HepG2 (cell line): ENCODE measurements around the gene PRDM15. TPM values are rescaled to one million over a fixed set of nuclear protein-coding genes. Genes with fewer than 3 reads are reported as not detected.

Source experiments
- ATAC-seq: fragments of 200-7000 bp; cut with Tn5 transposase; 3 replicates; pipeline ENCODE4 v1.9.1; 2020; ENCODE audit warnings: mild to moderate bottlenecking, moderate library complexity
- BruUV-seq: library from RNA; stranded (reverse); fragments of 400-500 nt; replicated peaks from 2 replicates; lab custom pipeline; 2021; lab: Mats Ljungman, UMichigan
- CTCF ChIA-PET: fragments of 300-600 bp; formaldehyde crosslinking; extraction: SDS; loops from one replicate; lab custom pipeline; 2021; ENCODE audit warnings: low total read pairs, inconsistent platforms, low intra/inter-chr PET ratio; lab: Yijun Ruan, JAX
- POLR2A ChIA-PET: fragments of 350-600 bp; sonication (Branson Sonifier 250); formaldehyde crosslinking; loops from one replicate; lab custom pipeline; 2020; ENCODE audit warnings: antibody characterized with exemption, inconsistent platforms; lab: Yijun Ruan, JAX
- DNase-seq: peaks from one replicate; pipeline ENCODE4 v3.0.0-alpha.2; 2015; ENCODE audit warnings: low spot score
- FAIRE-seq: peaks from 3 replicates; lab custom pipeline; 2011; peaks lifted over from hg19 to GRCh38; lab: Jason Lieb, UNC
- H2AFZ ChIP-seq: one replicate; pipeline ENCODE4 v1.6.1; 2011; ENCODE audit warnings: low read length, inconsistent platforms
- H3K27ac ChIP-seq: fragments of 300-600 bp; 3 replicates; pipeline ENCODE4 v1.8.0; 2011; ENCODE audit warnings: mixed run types, mild to moderate bottlenecking, mixed read lengths, low read length, inconsistent platforms; ENCODE audit not compliant: insufficient read depth; ENCODE audit errors: extremely low read length
- H3K27me3 ChIP-seq, 2 experiments: fragments of 200-600 bp in 1 of 2; 2 replicates in 1 of 2; 3 replicates in 1 of 2; pipeline versions ENCODE4 v1.6.0 to v1.8.0; 2011; ENCODE audit warnings: low read length in 2 of 2, mild to moderate bottlenecking in 2 of 2, moderate library complexity in 2 of 2, inconsistent platforms in 1 of 2; ENCODE audit not compliant: insufficient read depth in 2 of 2, control insufficient read depth in 1 of 2
- H3K36me3 ChIP-seq, 2 experiments: fragments of 200-600 bp in 1 of 2; replicated peaks in 1 of 2; 2 replicates in 1 of 2; 3 replicates in 1 of 2; pipeline versions ENCODE4 v1.5.1 to v1.8.0; 2011; ENCODE audit warnings: low read length in 2 of 2, inconsistent platforms in 1 of 2; ENCODE audit not compliant: insufficient read depth in 2 of 2, control insufficient read depth in 1 of 2
- H3K4me1 ChIP-seq: 2 replicates; pipeline ENCODE4 v1.5.1; 2012; ENCODE audit warnings: low read length, inconsistent platforms; ENCODE audit not compliant: insufficient read depth
- H3K4me2 ChIP-seq: 2 replicates; pipeline ENCODE4 v1.6.0; 2011; ENCODE audit warnings: low read depth, low read length, inconsistent platforms
- H3K4me3 ChIP-seq, 3 experiments: fragments of 200-600 bp in 1 of 3; sonication (generic), shearing (Covaris generic) in 1 of 3; replicated peaks in 1 of 3; 2 replicates each; pipeline ENCODE4 v1.5.1; 2011 to 2016; ENCODE audit warnings: low read length in 3 of 3, inconsistent platforms in 2 of 3, low read depth in 2 of 3, mild to moderate bottlenecking in 2 of 3, control low read depth in 1 of 3, mixed read lengths in 1 of 3; ENCODE audit not compliant: insufficient read depth in 1 of 3
- H3K79me2 ChIP-seq: one replicate; pipeline ENCODE4 v1.6.1; 2011; ENCODE audit warnings: low read length, inconsistent platforms; ENCODE audit not compliant: insufficient read depth
- H3K9ac ChIP-seq: 2 replicates; pipeline ENCODE4 v1.6.0; 2011; ENCODE audit warnings: mild to moderate bottlenecking, low read depth, low read length, inconsistent platforms; ENCODE audit not compliant: insufficient read depth
- H3K9me3 ChIP-seq: 2 replicates; pipeline ENCODE4 v1.5.1; 2012; ENCODE audit warnings: mild to moderate bottlenecking, low read length
- H4K20me1 ChIP-seq: 2 replicates; pipeline ENCODE4 v1.6.0; 2011; ENCODE audit warnings: inconsistent platforms, mild to moderate bottlenecking, low read length, moderate library complexity; ENCODE audit not compliant: insufficient read depth
- DPF2 ChIP-seq: sonication (generic); formaldehyde crosslinking; IDR thresholded peaks from 2 replicates; pipeline ENCODE4 v1.4.0; 2020; ENCODE audit warnings: mild to moderate bottlenecking, low read depth, missing genetic modification reagents, borderline replicate concordance
- KLF12 ChIP-seq: sonication (generic); formaldehyde crosslinking; IDR thresholded peaks from 2 replicates; pipeline ENCODE4 v1.4.0; 2020; ENCODE audit warnings: missing genetic modification reagents, borderline replicate concordance
- NFE2L2 ChIP-seq: fragments of 150-350 bp; IDR thresholded peaks from 2 replicates; pipeline ENCODE4 v1.6.1; 2014; ENCODE audit warnings: low read length
- POLR2G ChIP-seq: fragments of 200-400 bp; formaldehyde crosslinking; IDR thresholded peaks from 2 replicates; pipeline ENCODE4 v1.6.1; 2018; ENCODE audit warnings: mild to moderate bottlenecking, low read depth, low read length, moderate library complexity
- TEAD3 ChIP-seq: optimal IDR thresholded peaks from 2 replicates; pipeline ENCODE3; 2016; ENCODE audit warnings: borderline replicate concordance
- ZNF530 ChIP-seq: sonication (generic); formaldehyde crosslinking; IDR thresholded peaks from 2 replicates; pipeline ENCODE4 v1.5.0; 2020; ENCODE audit warnings: low read depth, mild to moderate bottlenecking, missing genetic modification reagents
- ZNF567 ChIP-seq: sonication (generic); formaldehyde crosslinking; IDR thresholded peaks from 2 replicates; pipeline ENCODE4 v1.8.1; 2023; ENCODE audit warnings: mild to moderate bottlenecking, missing genetic modification reagents, borderline replicate concordance
- ZNF850 ChIP-seq: sonication (generic); formaldehyde crosslinking; conservative IDR thresholded peaks from 2 replicates; pipeline ENCODE4 v1.9.0; 2021; ENCODE audit warnings: mild to moderate bottlenecking, missing genetic modification reagents
- WGBS: methylation state at CpG from one replicate; pipeline ENCODE4 v1.1.6; 2017; ENCODE audit warnings: low lambda C conversion rate; 5-methylcytosine and 5-hydroxymethylcytosine counted together
- in situ Hi-C: cut with HindIII; loops from 2 replicates; pipeline ENCODE4 v1.10.0; 2017; ENCODE audit warnings: low pct_unique_long_range_greater_than_20kb; ENCODE audit not compliant: extremely low pct_ligation_motif_present
- intact Hi-C: fragments of 100-400 bp; cut with micrococcal nuclease; formaldehyde crosslinking; loops from one replicate; pipeline ENCODE4 v1.10.0; 2022; ENCODE audit not compliant: unreplicated experiment
- polyA plus RNA-seq, 8 experiments: library from polyadenylated mRNA; depleted of rRNA in 3 of 8; stranded (reverse) in 7 of 8; unstranded in 1 of 8; fragments of >200 nt; fragmentation: Illumina TruSeq in 4 of 8; extraction: Trizol in 4 of 8; gene quantifications; 2 replicates each; pipeline versions ENCODE4 v1.2.1 to v1.2.3, GENCODE V29; 2011 to 2016; ENCODE audit warnings: low read depth in 4 of 8, missing spikeins in 1 of 8, mixed read lengths in 1 of 8; ENCODE audit not compliant: insufficient read depth in 1 of 8
- total RNA-seq, 5 experiments: library from RNA; depleted of rRNA; stranded (reverse); fragments of >200 nt; fragmentation: Illumina TruSeq; extraction: Trizol; gene quantifications; 2 replicates each; pipeline ENCODE4 v1.2.3, GENCODE V29; 2016; ENCODE audit warnings: low read depth in 1 of 5
- TF ChIP-seq, protein P1 (sequence below): sonication (generic); formaldehyde crosslinking; IDR thresholded peaks from 2 replicates; pipeline ENCODE4 v1.5.0; 2020; ENCODE audit warnings: missing genetic modification reagents
- TF ChIP-seq, protein P2 (sequence below), 2 experiments: sonication (generic) in 1 of 2; formaldehyde crosslinking in 1 of 2; IDR thresholded peaks; 2 replicates each; pipeline versions ENCODE4 v1.4.0 to v1.6.1; 2016 to 2020; ENCODE audit warnings: borderline replicate concordance in 1 of 2, low read depth in 1 of 2, mild to moderate bottlenecking in 1 of 2, missing genetic modification reagents in 1 of 2
- TF ChIP-seq, protein P3 (sequence below): sonication (generic); formaldehyde crosslinking; IDR thresholded peaks from 2 replicates; pipeline ENCODE4 v1.4.0; 2020; ENCODE audit warnings: missing genetic modification reagents

The PRDM15 gene
- total and polyA plus RNA-seq, 2 of the 13 experiments (the other 11 are each of a cell fraction or from before 2014, with no cell fraction given) = 4.0 to 6.9 TPM

DNA sequence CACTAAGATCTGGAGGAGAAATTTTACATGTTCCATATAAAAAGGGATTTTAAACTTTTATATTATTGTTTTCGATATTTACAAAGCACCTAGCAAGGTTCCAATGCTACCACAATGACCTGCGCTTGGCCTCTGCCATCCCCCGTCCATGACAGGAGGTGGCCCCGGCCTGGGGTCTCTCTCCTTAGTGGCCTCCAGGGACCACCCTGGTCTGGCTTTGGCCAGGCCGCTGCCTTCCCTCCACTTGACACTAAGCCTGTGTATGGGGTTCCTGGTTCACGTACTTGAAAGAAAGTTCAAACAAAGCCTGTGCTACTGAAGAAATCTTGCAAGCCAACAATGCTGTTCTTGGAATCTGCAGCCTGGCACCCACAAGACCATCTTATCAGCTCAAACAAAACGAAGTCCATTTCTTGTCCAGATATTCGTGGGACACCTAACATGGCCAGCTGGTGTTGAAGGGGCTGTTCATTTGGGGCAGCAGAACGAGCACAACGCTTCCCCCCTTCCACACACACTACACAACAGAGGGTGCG lies 12.8 kb downstream of the PRDM15 start:
- TF ChIP-seq POLR2G = no peak
- TF ChIP-seq DPF2 (CRISPR knock-in tag) = no peak
- ATAC-seq (no peak), DNase-seq (no peak), FAIRE-seq (no peak)
- H4K20me1 ChIP-seq = no peaks in the 10 kb centered on the region
- no peak overlapping the region for H3K4me3 ChIP-seq
- H3K27me3 ChIP-seq = no peaks in the 10 kb centered on the region
- no peak overlapping the region for H3K27ac ChIP-seq
- POLR2A ChIA-PET = no interaction called here
- in situ Hi-C loops (no loop called here), intact Hi-C loops (no loop called here)
- H3K79me2 ChIP-seq = peaks cover 4% of the 10 kb centered on the region
- peaks cover 8% of the 10 kb centered on the region; the same call in 1 of the 2 replicates for H3K4me1 ChIP-seq
- BruUV-seq = no TSS peak
- CTCF ChIA-PET = no interaction called here
- no peaks in the 10 kb centered on the region for H3K9me3 ChIP-seq
- no peak overlapping the region for H2AFZ ChIP-seq
- no peaks in the 10 kb centered on the region for H3K36me3 ChIP-seq
- H3K9ac ChIP-seq = no peak overlapping the region
- WGBS = 91% methylated on average over 11 of the region's 11 CpGs
- no peak overlapping the region for H3K4me2 ChIP-seq

DNA sequence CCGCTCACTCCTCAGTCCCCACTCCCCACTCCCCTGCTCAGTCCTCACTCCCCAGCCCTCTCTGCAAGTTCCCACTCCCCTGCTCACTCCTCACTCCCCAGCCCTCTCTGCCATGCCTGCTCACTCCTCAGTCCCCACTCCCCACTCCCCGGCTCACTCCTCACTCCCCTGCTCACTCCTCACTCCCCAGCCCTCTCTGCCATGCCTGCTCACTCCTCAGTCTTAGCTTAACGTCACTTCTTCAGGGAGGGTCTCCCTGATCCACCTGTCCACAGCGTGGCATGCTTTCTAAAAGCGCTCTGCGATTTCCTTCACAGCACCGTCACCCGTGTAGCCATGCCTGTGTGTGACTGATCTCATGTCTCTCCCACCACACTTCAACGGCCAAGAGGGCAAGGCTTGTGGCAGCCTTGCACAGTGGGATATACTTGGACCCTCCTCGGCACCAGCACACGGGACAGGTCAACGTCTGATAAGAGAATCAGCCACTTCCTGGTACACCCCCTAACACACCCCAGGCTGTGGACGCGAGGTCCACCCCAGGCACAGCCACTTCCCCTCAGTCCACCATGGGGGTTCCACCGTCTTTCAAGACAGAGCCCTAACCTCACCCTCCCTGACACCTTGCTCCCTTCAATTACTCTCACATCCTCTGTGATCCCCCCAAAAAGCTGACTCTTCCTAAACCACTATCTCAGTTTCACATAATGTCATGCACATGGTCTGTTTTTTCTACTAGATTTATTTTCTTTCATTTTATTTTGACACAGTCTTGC lies 14.0 kb downstream of the PRDM15 start:
- ATAC-seq (no peak), FAIRE-seq (no peak), DNase-seq (no peak)
- ChIA-PET POLR2A (no interaction called here), CTCF (no interaction called here)
- no peaks in the 10 kb centered on the region for H3K36me3 ChIP-seq
- no peak overlapping the region for H3K9ac ChIP-seq
- H4K20me1 ChIP-seq = no peaks in the 10 kb centered on the region
- BruUV-seq = no TSS peak
- H3K27me3 ChIP-seq = no peaks in the 10 kb centered on the region
- in situ Hi-C loops (no loop called here), intact Hi-C loops (no loop called here)
- WGBS = 93% methylated on average over 12 of the region's 15 CpGs
- H3K4me1 ChIP-seq = peaks cover 8% of the 10 kb centered on the region; the same call in 1 of the 2 replicates
- peaks cover 4% of the 10 kb centered on the region for H3K79me2 ChIP-seq
- H2AFZ ChIP-seq = no peak overlapping the region
- H3K4me3 ChIP-seq = no peak overlapping the region
- no peaks in the 10 kb centered on the region for H3K9me3 ChIP-seq
- H3K4me2 ChIP-seq = no peak overlapping the region
- no peak overlapping the region for H3K27ac ChIP-seq
- no peak for TF ChIP-seq ZNF567 (CRISPR knock-in tag)
- TF ChIP-seq, protein P1, sequence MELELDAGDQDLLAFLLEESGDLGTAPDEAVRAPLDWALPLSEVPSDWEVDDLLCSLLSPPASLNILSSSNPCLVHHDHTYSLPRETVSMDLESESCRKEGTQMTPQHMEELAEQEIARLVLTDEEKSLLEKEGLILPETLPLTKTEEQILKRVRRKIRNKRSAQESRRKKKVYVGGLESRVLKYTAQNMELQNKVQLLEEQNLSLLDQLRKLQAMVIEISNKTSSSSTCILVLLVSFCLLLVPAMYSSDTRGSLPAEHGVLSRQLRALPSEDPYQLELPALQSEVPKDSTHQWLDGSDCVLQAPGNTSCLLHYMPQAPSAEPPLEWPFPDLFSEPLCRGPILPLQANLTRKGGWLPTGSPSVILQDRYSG (CRISPR knock-in tag) = no peak
- no peak for TF ChIP-seq ZNF850 (CRISPR knock-in tag)
- TF ChIP-seq, protein P2, sequence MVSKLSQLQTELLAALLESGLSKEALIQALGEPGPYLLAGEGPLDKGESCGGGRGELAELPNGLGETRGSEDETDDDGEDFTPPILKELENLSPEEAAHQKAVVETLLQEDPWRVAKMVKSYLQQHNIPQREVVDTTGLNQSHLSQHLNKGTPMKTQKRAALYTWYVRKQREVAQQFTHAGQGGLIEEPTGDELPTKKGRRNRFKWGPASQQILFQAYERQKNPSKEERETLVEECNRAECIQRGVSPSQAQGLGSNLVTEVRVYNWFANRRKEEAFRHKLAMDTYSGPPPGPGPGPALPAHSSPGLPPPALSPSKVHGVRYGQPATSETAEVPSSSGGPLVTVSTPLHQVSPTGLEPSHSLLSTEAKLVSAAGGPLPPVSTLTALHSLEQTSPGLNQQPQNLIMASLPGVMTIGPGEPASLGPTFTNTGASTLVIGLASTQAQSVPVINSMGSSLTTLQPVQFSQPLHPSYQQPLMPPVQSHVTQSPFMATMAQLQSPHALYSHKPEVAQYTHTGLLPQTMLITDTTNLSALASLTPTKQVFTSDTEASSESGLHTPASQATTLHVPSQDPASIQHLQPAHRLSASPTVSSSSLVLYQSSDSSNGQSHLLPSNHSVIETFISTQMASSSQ (IDR thresholded peaks at IDR 0.05; ENCODE audit: low read depth) = no peak
- TF ChIP-seq, protein P2 (CRISPR knock-in tag; IDR thresholded peaks at IDR 0.05; ENCODE audit: borderline replicate concordance) = no peak
- TF ChIP-seq TEAD3 (CRISPR knock-in tag) = no peak
- no peak for TF ChIP-seq KLF12 (CRISPR knock-in tag)
- no peak for TF ChIP-seq ZNF530 (CRISPR knock-in tag)
- TF ChIP-seq NFE2L2 = no peak
- TF ChIP-seq, protein P3, sequence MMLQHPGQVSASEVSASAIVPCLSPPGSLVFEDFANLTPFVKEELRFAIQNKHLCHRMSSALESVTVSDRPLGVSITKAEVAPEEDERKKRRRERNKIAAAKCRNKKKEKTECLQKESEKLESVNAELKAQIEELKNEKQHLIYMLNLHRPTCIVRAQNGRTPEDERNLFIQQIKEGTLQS (CRISPR knock-in tag) = no peak
